ENCODE measurements around the gene HOXB1. TPM values are rescaled to one million over a fixed set of nuclear protein-coding genes. Genes with fewer than 3 reads are reported as not detected.

The HOXB1 gene
- not detected for total RNA-seq

- Histone ChIP-seq H3K4me3 (ENCODE audit: low read length) (no peak within 1 kb of the TSS), H3K9me3 (ENCODE audit: low read depth, low read length) (no peaks in the 10 kb centered on the region), H3K27me3 (ENCODE audit: insufficient read depth, low read length) (peaks cover 21% of the 10 kb centered on the region), H3K4me1 (ENCODE audit: insufficient read depth, low read length) (no peaks in the 10 kb centered on the region)
Observed at GRCh38 chr17:48530887-48531272, at the start of gene HOXB1. Gene HOXB1 (minus strand): TSS chr17:48531011. CDS start chr17:48530904, 107 bp downstream.

- peaks cover 87% of the 10 kb centered on the region for H3K27me3 ChIP-seq (ENCODE audit: insufficient read depth, low read length)
- peaks cover 46% of the 10 kb centered on the region for H3K4me1 ChIP-seq (ENCODE audit: insufficient read depth, low read length)
- H3K4me3 ChIP-seq (ENCODE audit: low read length): no peak overlapping the region
Observed at GRCh38 chr17:48579760-48580554, 49.1 kb upstream of the HOXB1 start.

DNA sequence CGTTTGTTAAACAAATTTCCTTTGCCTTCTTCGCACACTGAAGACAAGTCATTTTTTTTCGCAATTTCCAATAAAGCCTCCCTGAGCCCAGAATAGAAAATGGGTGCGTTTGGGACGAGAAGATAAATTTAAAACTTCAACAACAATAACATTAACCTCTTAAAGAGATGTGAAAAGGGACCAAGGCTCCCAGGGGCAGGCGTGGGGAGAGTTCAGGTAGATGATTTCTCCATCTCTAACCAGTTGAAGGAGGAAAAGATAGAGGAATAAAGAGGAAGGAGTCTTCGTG lies 48.6 kb upstream of the HOXB1 start:
- H3K4me3 ChIP-seq (ENCODE audit: low read length): no peak overlapping the region
- peaks cover 45% of the 10 kb centered on the region for H3K4me1 ChIP-seq (ENCODE audit: insufficient read depth, low read length)
- peaks cover 86% of the 10 kb centered on the region for H3K27me3 ChIP-seq (ENCODE audit: insufficient read depth, low read length)
- H3K9me3 ChIP-seq (ENCODE audit: low read depth, low read length): no peaks in the 10 kb centered on the region

More at GRCh38 chr17:48579760-48580554, 49.1 kb upstream of the HOXB1 start:
- no peaks in the 10 kb centered on the region for H3K9me3 ChIP-seq (ENCODE audit: low read depth, low read length)

DNA sequence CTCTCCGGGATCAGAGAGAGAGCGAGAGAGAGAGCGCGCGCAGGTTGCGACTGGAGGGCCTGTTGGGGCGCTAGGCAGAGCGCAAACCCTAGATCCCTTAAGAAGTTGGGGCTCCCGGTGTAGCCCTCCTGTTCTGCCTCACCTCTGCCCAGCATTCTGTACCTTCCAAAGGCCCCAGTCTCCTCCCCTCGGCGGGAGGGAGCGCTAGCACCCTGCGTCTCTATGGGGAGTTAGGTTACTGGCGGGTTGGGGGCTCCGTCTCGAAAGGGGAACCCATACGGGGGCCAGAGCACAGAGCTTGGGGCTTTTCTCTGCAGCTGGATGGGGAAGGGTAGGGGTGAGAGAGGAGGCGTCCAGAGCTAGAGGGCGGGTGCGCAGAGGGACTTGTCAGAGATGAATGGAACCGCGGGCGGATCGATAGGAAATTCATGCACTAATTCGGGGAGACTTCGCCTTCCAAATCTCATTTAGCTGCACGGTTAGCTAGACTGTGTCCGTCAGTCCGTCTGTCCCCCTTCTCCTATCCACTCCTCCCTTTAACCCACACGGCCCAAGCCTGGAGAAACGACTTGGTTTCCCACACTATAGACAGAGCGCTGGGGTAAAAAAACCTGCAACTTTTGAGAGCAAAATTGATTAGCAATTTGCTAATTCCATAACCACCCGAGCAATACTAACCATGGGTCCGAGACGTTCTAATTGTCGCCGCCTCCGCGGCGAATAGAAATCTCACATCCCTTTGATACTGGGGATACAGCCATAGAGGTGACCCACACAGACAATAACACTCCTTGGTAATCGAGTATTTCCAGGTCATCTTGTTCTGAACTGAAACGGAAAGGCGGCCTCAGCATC lies 48.0 kb upstream of the HOXB1 start:
- no peaks in the 10 kb centered on the region for H3K9me3 ChIP-seq (ENCODE audit: low read depth, low read length)
- peaks cover 45% of the 10 kb centered on the region for H3K4me1 ChIP-seq (ENCODE audit: insufficient read depth, low read length)
- H3K4me3 ChIP-seq (ENCODE audit: low read length): peak overlapping the region; percentile 56
- H3K27me3 ChIP-seq (ENCODE audit: insufficient read depth, low read length): peaks cover 80% of the 10 kb centered on the region

- H3K9me3 ChIP-seq (ENCODE audit: low read depth, low read length): no peaks in the 10 kb centered on the region
- H3K4me1 ChIP-seq (ENCODE audit: insufficient read depth, low read length): peaks cover 45% of the 10 kb centered on the region
- peak within 1 kb of the TSS; percentile 56 for H3K4me3 ChIP-seq (ENCODE audit: low read length)
- H3K27me3 ChIP-seq (ENCODE audit: insufficient read depth, low read length): peaks cover 73% of the 10 kb centered on the region
Observed at GRCh38 chr17:48577946-48578615, 47.3 kb upstream of the HOXB1 start, which contains the start of gene HOXB4. Gene HOXB4 (minus strand): TSS chr17:48578350. CDS start chr17:48578319, 31 bp downstream.

GRCh38 chr17:48577330-48577945 lies 46.6 kb upstream of the HOXB1 start:
- H3K4me1 ChIP-seq (ENCODE audit: insufficient read depth, low read length): peaks cover 42% of the 10 kb centered on the region
- H3K9me3 ChIP-seq (ENCODE audit: low read depth, low read length): no peaks in the 10 kb centered on the region
- H3K27me3 ChIP-seq (ENCODE audit: insufficient read depth, low read length): peaks cover 70% of the 10 kb centered on the region
- peak overlapping the region; percentile 56 for H3K4me3 ChIP-seq (ENCODE audit: low read length)

GRCh38 chr17:48576479-48577309 lies 45.9 kb upstream of the HOXB1 start:
- peak overlapping the region; percentile 56 for H3K4me3 ChIP-seq (ENCODE audit: low read length)
- peaks cover 66% of the 10 kb centered on the region for H3K27me3 ChIP-seq (ENCODE audit: insufficient read depth, low read length)
- H3K4me1 ChIP-seq (ENCODE audit: insufficient read depth, low read length): peaks cover 35% of the 10 kb centered on the region
- no peaks in the 10 kb centered on the region for H3K9me3 ChIP-seq (ENCODE audit: low read depth, low read length)

- H3K27me3 ChIP-seq (ENCODE audit: insufficient read depth, low read length): peaks cover 61% of the 10 kb centered on the region
Observed at GRCh38 chr17:48575673-48576478, 45.1 kb upstream of the HOXB1 start.

GRCh38 chr17:48575066-48575582 lies 44.3 kb upstream of the HOXB1 start:
- peaks cover 31% of the 10 kb centered on the region for H3K4me1 ChIP-seq (ENCODE audit: insufficient read depth, low read length)
- peaks cover 61% of the 10 kb centered on the region for H3K27me3 ChIP-seq (ENCODE audit: insufficient read depth, low read length)
- no peaks in the 10 kb centered on the region for H3K9me3 ChIP-seq (ENCODE audit: low read depth, low read length)
- H3K4me3 ChIP-seq (ENCODE audit: low read length): no peak overlapping the region

More at GRCh38 chr17:48575673-48576478, 45.1 kb upstream of the HOXB1 start:
- Histone ChIP-seq H3K9me3 (ENCODE audit: low read depth, low read length) (no peaks in the 10 kb centered on the region), H3K4me1 (ENCODE audit: insufficient read depth, low read length) (peaks cover 31% of the 10 kb centered on the region), H3K4me3 (ENCODE audit: low read length) (no peak overlapping the region)

DNA sequence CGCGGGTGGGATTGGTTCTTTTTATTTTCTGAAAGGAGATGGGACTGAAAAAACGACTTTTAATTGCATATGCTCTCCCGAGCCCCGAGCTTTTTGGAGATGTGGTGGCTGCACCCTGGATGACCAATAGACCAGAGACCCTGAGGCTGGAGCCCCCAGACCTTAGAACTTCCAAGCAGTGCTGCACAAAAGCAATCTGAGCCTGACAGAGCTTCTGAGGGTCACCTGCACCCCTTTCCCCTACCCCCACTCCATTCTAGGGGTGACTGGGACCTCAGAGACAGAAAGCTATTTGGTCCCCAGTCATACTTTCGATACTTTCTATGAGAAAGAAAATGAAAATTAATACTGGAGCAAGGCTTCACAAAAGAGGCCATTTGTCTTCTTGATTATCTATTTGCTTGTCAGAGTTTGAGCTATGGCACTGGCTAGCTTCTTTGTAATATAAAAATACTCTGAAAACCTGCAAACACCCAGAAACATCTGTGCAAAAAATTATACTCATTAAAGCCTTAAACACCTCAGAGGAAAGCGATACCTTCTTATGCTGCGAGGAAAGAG lies 43.8 kb upstream of the HOXB1 start:
- peaks cover 61% of the 10 kb centered on the region for H3K27me3 ChIP-seq (ENCODE audit: insufficient read depth, low read length)
- H3K4me1 ChIP-seq (ENCODE audit: insufficient read depth, low read length): peaks cover 31% of the 10 kb centered on the region
- H3K9me3 ChIP-seq (ENCODE audit: low read depth, low read length): no peaks in the 10 kb centered on the region
- no peak overlapping the region for H3K4me3 ChIP-seq (ENCODE audit: low read length)

DNA sequence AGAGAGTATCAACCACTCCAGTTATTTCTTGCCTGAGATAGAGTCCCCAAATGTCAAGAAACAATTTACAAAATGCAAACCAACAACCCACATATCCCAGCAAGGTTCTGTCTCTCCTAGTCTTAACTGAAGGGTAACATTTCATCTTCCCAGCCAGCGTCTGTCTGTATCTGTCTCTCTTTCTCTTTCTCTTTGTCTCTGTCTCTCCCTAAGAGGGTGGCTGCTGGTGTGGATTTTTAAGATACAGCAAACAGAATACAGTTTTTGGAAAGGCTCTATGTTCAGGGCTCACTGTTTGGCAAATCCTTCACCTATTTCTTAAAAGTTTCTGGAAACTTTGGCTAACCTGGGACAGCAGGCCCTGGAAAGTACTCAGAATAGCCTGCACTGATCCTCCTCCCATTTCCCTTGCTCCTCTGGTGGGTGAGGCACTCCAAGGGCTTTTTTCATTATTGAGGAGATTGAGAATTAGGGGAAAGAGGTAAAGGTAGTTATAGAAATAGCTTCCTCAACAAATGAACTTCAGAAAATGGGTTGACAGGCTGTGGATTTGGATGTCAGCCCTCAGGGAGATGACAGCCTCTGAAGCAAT lies 41.1 kb upstream of the HOXB1 start:
- Histone ChIP-seq H3K4me1 (ENCODE audit: insufficient read depth, low read length) (peaks cover 13% of the 10 kb centered on the region), H3K4me3 (ENCODE audit: low read length) (no peak overlapping the region), H3K27me3 (ENCODE audit: insufficient read depth, low read length) (peaks cover 66% of the 10 kb centered on the region), H3K9me3 (ENCODE audit: low read depth, low read length) (no peaks in the 10 kb centered on the region)

DNA sequence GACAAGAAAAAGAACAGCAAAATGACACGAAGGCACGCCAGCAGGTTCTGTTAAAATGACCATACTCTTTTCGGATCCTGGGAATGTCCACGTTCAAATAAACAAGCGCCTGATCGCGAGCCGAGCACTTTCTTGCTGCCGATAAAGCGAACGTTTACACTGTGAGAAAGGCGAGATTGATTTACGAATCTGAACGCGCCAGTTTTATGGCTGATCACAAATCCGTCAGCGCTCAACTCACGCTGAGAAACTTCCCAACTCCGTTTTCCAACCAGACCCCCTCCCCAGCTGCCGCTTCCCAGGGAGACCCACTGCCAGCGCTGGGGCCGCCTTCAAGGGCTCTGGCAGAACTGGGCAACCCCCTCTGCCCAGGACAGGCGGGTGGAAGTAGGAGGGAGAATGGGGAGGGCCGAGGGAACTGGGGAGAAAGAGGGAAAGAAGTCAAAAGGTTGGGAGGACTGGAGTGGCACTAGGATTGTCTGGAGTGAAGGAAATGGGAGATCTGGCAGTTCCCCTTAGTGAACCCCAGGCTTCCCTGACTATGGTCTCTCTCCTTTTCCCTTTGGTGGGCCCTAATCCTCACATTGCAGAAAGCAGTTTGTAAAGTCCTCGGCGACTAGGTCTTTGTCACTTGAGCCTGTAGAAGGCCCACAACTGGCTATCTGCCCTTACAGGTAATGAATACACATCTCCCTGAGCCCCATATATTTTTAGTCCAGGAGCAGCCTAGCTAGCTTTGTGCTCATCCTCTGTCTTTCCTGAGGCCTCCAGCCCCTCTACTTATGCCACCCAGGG lies 40.4 kb upstream of the HOXB1 start:
- H3K27me3 ChIP-seq (ENCODE audit: insufficient read depth, low read length): peaks cover 64% of the 10 kb centered on the region
- no peaks in the 10 kb centered on the region for H3K9me3 ChIP-seq (ENCODE audit: low read depth, low read length)
- H3K4me3 ChIP-seq (ENCODE audit: low read length): no peak overlapping the region
- H3K4me1 ChIP-seq (ENCODE audit: insufficient read depth, low read length): peaks cover 6% of the 10 kb centered on the region
